ENCODE data around the gene THAP3. TPM values are rescaled to one million over a fixed set of nuclear protein-coding genes. Genes with fewer than 3 reads are reported as not detected.

Gene THAP3, protein sequence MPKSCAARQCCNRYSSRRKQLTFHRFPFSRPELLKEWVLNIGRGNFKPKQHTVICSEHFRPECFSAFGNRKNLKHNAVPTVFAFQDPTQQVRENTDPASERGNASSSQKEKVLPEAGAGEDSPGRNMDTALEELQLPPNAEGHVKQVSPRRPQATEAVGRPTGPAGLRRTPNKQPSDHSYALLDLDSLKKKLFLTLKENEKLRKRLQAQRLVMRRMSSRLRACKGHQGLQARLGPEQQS
- 10 to 100 TPM in 1 of 2 donors, 1 to 10 TPM in 1; 9.9 to 10.5 TPM for total RNA-seq
- long read RNA-seq, donor 1, partial matches to known transcripts = 2 of 9 reads
- long read RNA-seq, donor 1, other reads (novel, unspliced or antisense) = 4 of 9 reads
- long read RNA-seq, donor 2, partial matches to known transcripts = 15 of 29 reads
- long read RNA-seq, donor 2, other reads (novel, unspliced or antisense) = 3 of 29 reads

GRCh38 chr1:6624710-6625583, at the start of gene THAP3:
Gene THAP3, plus strand, starts transcription at chr1:6624868. Its CDS starts 351 bp downstream, at chr1:6625219.
- intact Hi-C loops (cut with DNase I) = no loop called here
- DNase-seq (ENCODE audit: low spot score) = peak; percentile 96

DNA sequence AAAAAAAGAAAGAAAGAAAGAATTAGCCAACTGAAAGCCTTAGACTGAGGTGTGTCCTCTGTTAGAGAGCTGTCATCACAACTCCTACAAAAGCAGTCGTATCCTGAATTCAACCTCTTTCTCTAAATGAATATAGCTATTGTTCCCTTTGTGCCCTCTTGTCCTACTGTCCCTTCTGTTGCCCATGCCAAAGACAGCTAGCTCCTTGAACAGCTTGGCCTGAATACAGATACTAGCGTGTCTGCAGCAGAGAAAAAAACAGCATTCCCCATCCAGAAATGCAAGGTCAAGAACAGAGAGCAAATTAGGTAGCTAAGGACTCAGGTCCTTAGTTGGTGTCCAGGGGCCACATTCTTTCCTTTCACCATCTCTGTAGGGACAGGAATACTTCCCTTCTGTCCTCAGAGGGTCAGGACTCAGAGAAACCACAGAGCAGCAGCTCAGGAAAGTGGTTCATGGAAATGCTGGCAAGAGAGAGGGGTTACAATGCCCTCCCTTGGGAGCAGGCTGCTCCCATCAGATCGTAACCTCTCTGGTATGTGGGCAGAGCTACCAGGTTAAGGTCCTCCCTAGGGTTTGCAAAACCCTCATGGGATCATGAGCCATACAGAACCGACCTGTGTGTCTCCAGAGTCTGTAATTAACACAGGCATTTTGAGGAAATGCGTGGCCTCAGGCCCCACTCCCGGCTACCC, 46.7 kb upstream of the THAP3 start:
- DNase-seq (ENCODE audit: low spot score) = no peak
- intact Hi-C loops (cut with DNase I) = no loop called here

- DNase-seq (ENCODE audit: low spot score) = no peak
- intact Hi-C loops (cut with DNase I) = no loop called here
These were observed 45.9 kb upstream of the THAP3 start for GRCh38 chr1:6578624-6579373.

DNA sequence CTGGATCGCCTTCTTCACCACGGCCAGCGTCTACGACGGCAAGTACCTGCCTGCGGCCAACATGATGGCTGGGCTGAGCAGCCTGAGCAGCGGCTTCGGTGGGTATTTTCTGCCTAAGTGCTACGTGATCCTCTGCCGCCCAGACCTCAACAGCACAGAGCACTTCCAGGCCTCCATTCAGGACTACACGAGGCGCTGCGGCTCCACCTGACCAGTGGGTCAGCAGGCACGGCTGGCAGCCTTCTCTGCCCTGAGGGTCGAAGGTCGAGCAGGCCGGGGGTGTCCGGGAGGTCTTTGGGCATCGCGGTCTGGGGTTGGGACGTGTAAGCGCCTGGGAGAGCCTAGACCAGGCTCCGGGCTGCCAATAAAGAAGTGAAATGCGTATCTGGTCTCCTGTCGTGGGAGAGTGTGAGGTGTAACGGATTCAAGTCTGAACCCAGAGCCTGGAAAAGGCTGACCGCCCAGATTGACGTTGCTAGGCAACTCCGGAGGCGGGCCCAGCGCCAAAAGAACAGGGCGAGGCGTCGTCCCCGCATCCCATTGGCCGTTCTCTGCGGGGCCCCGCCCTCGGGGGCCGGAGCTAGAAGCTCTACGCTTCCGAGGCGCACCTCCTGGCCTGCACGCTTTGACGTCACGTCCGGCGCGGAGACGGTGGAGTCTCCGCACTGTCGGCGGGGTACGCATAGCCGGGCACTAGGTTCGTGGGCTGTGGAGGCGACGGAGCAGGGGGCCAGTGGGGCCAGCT, 45.1 kb upstream of the THAP3 start, which contains the start of gene ZBTB48:
Gene ZBTB48, plus strand, starts transcription at position 621 of the 745 bp plus-strand sequence. CDS start 616 bp downstream, outside the sequence.
- DNase-seq (ENCODE audit: low spot score) = peak; percentile 100
- intact Hi-C loops (cut with DNase I) = no loop called here

DNA sequence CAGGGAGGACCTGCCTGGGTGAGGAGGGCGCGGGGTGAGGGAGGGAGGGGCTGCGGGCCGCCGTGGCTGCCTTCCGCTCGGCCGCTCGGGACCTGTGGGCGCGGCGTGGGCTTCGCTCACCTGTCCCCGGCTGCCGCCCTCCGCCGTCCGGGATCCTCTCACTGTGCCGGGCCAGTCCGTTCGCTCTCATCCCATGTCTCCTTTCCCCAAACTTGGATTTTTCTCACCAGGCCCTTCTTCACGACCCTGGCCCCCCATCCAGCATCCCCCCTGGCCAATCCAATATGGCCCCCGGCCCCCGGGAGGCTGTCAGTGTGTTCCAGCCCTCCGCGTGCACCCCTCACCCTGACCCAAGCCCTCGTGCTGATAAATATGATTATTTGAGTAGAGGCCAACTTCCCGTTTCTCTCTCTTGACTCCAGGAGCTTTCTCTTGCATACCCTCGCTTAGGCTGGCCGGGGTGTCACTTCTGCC, 44.5 kb upstream of the THAP3 start:
- intact Hi-C loops (cut with DNase I) = no loop called here
- no peak for DNase-seq (ENCODE audit: low spot score)

DNA sequence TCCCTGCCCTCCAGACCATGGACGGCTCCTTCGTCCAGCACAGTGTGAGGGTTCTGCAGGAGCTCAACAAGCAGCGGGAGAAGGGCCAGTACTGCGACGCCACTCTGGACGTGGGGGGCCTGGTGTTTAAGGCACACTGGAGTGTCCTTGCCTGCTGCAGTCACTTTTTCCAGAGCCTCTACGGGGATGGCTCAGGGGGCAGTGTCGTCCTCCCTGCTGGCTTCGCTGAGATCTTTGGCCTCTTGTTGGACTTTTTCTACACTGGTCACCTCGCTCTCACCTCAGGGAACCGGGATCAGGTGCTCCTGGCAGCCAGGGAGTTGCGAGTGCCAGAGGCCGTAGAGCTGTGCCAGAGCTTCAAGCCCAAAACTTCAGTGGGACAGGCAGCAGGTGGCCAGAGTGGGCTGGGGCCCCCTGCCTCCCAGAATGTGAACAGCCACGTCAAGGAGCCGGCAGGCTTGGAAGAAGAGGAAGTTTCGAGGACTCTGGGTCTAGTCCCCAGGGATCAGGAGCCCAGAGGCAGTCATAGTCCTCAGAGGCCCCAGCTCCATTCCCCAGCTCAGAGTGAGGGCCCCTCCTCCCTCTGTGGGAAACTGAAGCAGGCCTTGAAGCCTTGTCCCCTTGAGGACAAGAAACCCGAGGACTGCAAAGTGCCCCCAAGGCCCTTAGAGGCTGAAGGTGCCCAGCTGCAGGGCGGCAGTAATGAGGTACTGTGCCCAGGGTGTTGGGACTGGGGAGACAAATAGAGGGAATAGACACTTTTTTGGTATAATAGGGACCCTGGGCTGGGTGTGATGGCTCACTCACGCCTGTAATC, 43.9 kb upstream of the THAP3 start:
- intact Hi-C loops (cut with DNase I) = no loop called here
- no peak for DNase-seq (ENCODE audit: low spot score)

- intact Hi-C loops (cut with DNase I) = no loop called here
- DNase-seq (ENCODE audit: low spot score) = no peak
These were observed 42.9 kb upstream of the THAP3 start for GRCh38 chr1:6581561-6582305.

- no peak for DNase-seq (ENCODE audit: low spot score)
- intact Hi-C loops (cut with DNase I) = no loop called here
These were observed 42.3 kb upstream of the THAP3 start for GRCh38 chr1:6582370-6582769.

DNA sequence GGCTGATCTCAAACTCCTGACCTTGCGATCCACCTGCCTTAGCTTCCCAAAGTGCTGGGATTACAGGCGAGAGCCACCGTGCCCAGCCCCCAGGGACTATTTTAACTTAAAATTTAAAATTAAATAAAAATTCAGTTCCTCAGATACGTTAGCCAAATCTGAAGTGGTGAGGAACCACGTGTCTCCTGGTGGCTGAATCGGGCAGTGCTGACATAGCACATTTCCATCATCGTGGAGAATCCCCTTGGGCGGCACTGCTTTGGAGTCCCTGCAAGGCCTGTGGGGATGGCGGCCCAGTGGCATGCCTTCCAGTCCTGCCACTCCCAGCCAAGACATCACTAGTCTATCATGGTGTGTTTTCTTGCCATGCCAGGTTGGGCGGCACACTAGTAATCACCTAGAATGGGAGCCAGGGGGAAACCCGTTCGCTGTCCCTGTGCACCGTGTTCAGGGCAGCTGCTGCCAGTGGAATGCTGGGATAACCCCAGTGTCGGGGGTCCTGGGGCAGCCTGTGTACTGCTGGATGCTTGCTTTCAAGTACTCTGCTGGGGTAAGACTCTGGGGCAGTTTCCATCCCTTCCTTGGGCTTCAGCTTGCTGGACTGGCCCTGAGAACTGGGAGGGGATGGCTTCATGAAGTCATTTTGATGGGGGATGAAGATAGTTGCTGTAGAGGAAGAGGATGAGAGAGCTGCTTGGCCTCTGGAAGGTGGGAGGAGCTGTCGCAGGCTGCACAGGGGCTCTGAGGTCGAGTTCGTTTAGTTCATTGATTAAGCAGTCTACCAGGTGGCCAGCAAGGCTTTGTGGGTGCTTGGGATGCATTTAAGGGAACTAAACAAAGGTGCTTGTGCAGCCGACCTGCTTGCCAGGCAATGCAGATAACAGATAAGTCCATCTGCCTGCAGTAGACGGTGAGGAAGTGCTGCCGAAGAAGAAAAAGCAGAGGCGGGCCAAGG, 40.3 kb upstream of the THAP3 start:
- intact Hi-C loops (cut with DNase I) = no loop called here
- DNase-seq (ENCODE audit: low spot score) = no peak

GRCh38 chr1:6585081-6585722, 39.5 kb upstream of the THAP3 start:
- DNase-seq (ENCODE audit: low spot score) = no peak
- intact Hi-C loops (cut with DNase I) = no loop called here

DNA sequence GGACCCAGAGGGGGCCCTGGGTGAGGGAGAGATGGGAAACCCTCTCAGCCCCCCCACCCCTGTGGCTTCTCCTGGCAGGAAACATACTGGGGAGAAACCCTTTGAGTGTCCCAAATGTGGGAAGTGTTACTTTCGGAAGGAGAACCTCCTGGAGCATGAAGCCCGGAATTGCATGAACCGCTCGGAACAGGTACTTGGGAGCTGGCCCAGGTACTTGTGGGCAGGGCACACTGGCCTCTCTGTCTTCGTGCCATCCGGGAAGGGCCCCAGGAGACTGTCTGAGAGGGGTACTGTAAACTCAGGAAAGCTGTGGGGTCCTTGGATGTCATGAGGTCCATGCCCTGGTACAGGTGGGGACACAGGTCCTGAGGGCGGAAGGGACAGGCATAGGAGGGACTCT, 38.8 kb upstream of the THAP3 start:
- intact Hi-C loops (cut with DNase I) = no loop called here
- no peak for DNase-seq (ENCODE audit: low spot score)

GRCh38 chr1:6586404-6586816, 38.3 kb upstream of the THAP3 start:
- no peak for DNase-seq (ENCODE audit: low spot score)
- intact Hi-C loops (cut with DNase I) = no loop called here

DNA sequence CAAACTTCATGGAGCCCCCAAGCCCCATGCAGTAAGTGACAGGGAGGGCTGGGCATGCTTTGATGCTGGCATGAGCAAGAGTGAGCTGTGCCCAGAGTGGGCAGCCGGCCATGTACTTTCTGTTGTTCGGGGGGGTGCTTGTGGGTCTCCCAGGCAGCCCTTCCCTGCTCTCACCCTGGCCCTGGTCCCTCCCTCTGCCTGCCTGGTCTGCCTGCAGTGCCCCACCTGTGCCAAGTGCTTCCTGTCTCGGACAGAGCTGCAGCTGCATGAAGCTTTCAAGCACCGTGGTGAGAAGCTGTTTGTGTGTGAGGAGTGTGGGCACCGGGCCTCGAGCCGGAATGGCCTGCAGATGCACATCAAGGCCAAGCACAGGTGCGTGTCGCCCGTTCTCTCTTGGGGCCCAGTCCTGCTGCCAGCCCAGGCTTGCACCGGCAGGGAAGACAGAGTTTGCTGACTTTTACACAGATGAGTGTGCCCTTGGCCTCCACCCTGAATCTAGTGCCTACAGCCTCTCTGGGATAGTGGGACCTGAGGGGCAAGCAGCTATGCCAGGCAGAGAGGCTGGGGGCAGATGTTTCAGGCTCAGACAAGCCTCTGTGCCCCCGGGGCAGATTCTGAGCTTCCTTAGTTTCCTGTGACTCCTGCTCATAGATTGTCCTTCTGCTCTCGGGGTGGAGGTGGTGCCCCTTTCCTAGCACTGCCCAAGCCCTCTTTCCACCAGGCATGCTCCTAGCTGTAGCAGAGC, 37.2 kb upstream of the THAP3 start:
- intact Hi-C loops (cut with DNase I) = no loop called here
- no peak for DNase-seq (ENCODE audit: low spot score)

GRCh38 chr1:6588128-6588892, 36.4 kb upstream of the THAP3 start:
- no peak for DNase-seq (ENCODE audit: low spot score)
- intact Hi-C loops (cut with DNase I) = no loop called here

Measured in posterior vena cava (tissue), 2 donors.